SK-N-MC (cell line): ENCODE results near the gene ZNF236.

Experiments used
- EZH2 ChIP-seq: fragments of 200-600 bp; sonication (generic); IDR thresholded peaks from one replicate; pipeline ENCODE4 v1.6.1; 2017; ENCODE audit warnings: antibody characterized with exemption
- POLR2AphosphoS5 ChIP-seq: IDR thresholded peaks from 2 replicates; pipeline ENCODE4 v1.6.1; 2012; ENCODE audit warnings: mild to moderate bottlenecking, low read depth, low read length, borderline replicate concordance

DNA sequence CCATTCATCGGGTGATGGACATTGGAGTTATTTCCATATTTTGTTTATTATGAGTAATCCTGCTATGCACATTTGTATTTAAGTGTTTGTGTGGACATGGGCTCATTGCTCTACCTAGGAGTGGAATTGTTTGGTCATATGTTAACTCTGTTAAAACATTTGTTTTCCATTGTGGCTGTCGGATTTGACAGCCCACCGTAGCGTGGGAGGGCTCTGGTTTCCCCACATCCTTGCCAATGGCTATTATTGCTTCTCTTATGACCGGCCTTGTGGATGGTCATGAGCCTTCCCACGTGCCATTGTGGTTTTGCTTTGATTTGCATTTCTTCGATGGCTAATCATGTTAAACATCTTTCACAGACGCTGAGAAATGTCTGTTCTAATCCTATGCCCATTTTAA, 92.0 kb downstream of the ZNF236 start:
- TF ChIP-seq POLR2AphosphoS5 (no peak), EZH2 (no peak)
